Endodermal cell (in vitro differentiated cells): ENCODE data around the gene LMOD3. TPM values are rescaled to one million over a fixed set of nuclear protein-coding genes. Genes with fewer than 3 reads are reported as not detected.

ENCODE experiments used
- DNase-seq: peaks from one replicate; pipeline ENCODE4 v3.0.0-alpha.2; 2017
- H3K27ac ChIP-seq: 2 replicates; pipeline ENCODE4 v1.5.1; 2013; ENCODE audit warnings: mild to moderate bottlenecking, low read depth, low read length, moderate library complexity
- H3K27me3 ChIP-seq: 2 replicates; pipeline ENCODE4 v1.6.1; 2013; ENCODE audit warnings: mild to moderate bottlenecking, low read length, moderate library complexity; ENCODE audit not compliant: insufficient read depth, control insufficient read depth, poor library complexity, severe bottlenecking
- H3K36me3 ChIP-seq: 2 replicates; pipeline ENCODE4 v1.7.0; 2013; ENCODE audit warnings: mild to moderate bottlenecking, low read length, moderate library complexity; ENCODE audit not compliant: control insufficient read depth, insufficient read depth
- H3K4me1 ChIP-seq: one replicate; pipeline ENCODE4 v1.7.0; 2013; ENCODE audit warnings: low read length; ENCODE audit not compliant: control insufficient read depth, insufficient read depth
- H3K4me3 ChIP-seq: 2 replicates; pipeline ENCODE4 v1.5.1; 2013; ENCODE audit warnings: mild to moderate bottlenecking, low read length, moderate library complexity
- H3K9ac ChIP-seq: 2 replicates; pipeline ENCODE4 v1.6.1; 2013; ENCODE audit warnings: mild to moderate bottlenecking, low read length, moderate library complexity; ENCODE audit not compliant: poor library complexity, severe bottlenecking; ENCODE audit errors: extremely low read depth
- H3K9me3 ChIP-seq: 2 replicates; pipeline ENCODE4 v1.6.1; 2013; ENCODE audit warnings: mild to moderate bottlenecking, low read length, moderate library complexity; ENCODE audit not compliant: control insufficient read depth
- H3K27ac Mint-ChIP-seq: 2 replicates; pipeline ENCODE4 v1.8.0; 2020; ENCODE audit warnings: mixed read lengths
- H3K27me3 Mint-ChIP-seq: 2 replicates; pipeline ENCODE4 v1.8.0; 2021; ENCODE audit warnings: mild to moderate bottlenecking, mixed read lengths; ENCODE audit not compliant: insufficient read depth
- H3K36me3 Mint-ChIP-seq: 2 replicates; pipeline ENCODE4 v1.8.0; 2020; ENCODE audit warnings: low read depth, mixed read lengths
- H3K4me1 Mint-ChIP-seq: 2 replicates; pipeline ENCODE4 v1.8.0; 2020; ENCODE audit warnings: mixed read lengths
- H3K4me3 Mint-ChIP-seq: 2 replicates; pipeline ENCODE4 v1.8.0; 2020; ENCODE audit warnings: mild to moderate bottlenecking, moderate library complexity, mixed read lengths
- H3K9me3 Mint-ChIP-seq: 2 replicates; pipeline ENCODE4 v1.8.0; 2020; ENCODE audit warnings: mild to moderate bottlenecking, mixed read lengths
- WGBS, 2 experiments: methylation state at CpG; one replicate each; pipeline versions ENCODE4 v1.1.5 to v1.1.7; 2013; ENCODE audit warnings: missing lambda C conversion rate in 2 of 2, mixed read lengths in 1 of 2; ENCODE audit not compliant: insufficient coverage in 1 of 2, insufficient read length in 1 of 2; 5-methylcytosine and 5-hydroxymethylcytosine counted together
- total RNA-seq, 2 donors: library from RNA; stranded (reverse); fragmentation: NEBNext Ultra II Directional in 1 of 2; extraction: Animal tissue kit (Norgen Biotek cat#: 25700) in 1 of 2; gene quantifications; 2 replicates in 1 of 2; 3 replicates in 1 of 2; pipeline ENCODE4 v1.2.1, GENCODE V29; 2021
- TF ChIP-seq, protein P1 (sequence below): fragments of 200-600 bp; sonication (generic); conservative IDR thresholded peaks from 2 replicates; pipeline ENCODE4 v1.5.0; 2021; ENCODE audit warnings: antibody characterized with exemption, mild to moderate bottlenecking

LMOD3 gene
- total RNA-seq, 2 donors from 2014 or later = not detected

DNA sequence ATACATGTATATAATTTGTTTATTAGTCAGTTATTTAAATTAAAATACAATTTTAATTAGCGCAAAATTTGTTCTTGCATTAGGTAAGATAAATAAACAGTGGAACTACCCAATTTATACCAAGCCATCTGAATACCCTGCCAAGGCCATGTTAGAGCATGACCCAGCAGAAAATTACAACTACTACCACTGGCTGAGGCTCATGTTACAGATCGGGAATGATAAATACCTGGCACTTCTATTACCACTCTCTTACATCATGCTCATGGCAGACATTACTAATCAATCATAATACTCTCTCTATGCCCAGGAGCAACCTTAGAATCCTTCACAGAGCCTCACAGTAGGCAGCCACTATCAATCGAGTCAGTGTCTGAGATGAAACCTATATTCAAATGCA is 21.2 kb upstream of the LMOD3 start:
- Mint-ChIP-seq H3K4me1 (peaks cover 22% of the 10 kb centered on the region), H3K27me3 (peaks cover 71% of the 10 kb centered on the region)

DNA sequence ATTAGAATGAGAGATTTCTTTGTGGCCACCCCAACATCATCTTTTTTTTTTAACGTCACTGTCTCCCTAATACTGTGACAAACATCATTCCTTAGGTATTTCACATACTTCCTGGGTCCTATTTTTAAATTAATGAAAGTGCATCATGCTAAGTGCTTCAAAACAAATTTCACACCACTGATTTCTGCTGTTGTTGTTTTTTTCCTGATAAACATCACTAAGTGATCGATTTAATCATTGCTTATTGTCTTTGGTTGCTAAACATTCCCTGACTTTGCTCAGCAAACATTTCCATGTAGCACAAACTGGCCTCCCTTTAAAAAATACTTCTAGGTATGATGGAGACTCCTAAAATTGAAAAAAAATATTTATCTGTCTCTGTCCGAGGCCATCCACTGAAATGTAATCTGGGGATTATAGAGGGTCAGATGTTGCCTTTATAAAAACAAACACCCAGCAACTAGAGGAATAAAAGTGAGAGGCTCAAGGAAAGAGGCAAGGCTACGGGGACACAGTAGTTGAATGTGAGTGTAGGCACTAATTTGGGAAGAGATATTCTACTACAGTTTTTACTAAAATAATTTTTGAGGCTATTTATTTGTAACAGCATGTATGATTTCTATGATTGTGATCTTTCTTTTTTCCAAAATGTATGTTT is 20.5 kb upstream of the LMOD3 start:
- H3K27me3 ChIP-seq = peaks cover 44% of the 10 kb centered on the region
- TF ChIP-seq, protein P1, sequence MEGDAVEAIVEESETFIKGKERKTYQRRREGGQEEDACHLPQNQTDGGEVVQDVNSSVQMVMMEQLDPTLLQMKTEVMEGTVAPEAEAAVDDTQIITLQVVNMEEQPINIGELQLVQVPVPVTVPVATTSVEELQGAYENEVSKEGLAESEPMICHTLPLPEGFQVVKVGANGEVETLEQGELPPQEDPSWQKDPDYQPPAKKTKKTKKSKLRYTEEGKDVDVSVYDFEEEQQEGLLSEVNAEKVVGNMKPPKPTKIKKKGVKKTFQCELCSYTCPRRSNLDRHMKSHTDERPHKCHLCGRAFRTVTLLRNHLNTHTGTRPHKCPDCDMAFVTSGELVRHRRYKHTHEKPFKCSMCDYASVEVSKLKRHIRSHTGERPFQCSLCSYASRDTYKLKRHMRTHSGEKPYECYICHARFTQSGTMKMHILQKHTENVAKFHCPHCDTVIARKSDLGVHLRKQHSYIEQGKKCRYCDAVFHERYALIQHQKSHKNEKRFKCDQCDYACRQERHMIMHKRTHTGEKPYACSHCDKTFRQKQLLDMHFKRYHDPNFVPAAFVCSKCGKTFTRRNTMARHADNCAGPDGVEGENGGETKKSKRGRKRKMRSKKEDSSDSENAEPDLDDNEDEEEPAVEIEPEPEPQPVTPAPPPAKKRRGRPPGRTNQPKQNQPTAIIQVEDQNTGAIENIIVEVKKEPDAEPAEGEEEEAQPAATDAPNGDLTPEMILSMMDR = no peak
- H3K4me3 ChIP-seq = no peak overlapping the region
- no peak overlapping the region for H3K27ac ChIP-seq
- Mint-ChIP-seq H3K27me3 (peaks cover 73% of the 10 kb centered on the region), H3K4me3 (no peak overlapping the region), H3K4me1 (peaks cover 22% of the 10 kb centered on the region), H3K27ac (no peak overlapping the region), H3K9me3 (no peaks in the 10 kb centered on the region), H3K36me3 (no peaks in the 10 kb centered on the region)
- no peak overlapping the region for H3K9ac ChIP-seq
- H3K9me3 ChIP-seq = no peaks in the 10 kb centered on the region
- H3K36me3 ChIP-seq = no peaks in the 10 kb centered on the region
- 83 to 98% methylated on average over 2 to 4 of the region's 4 CpGs for WGBS, 2 experiments
- H3K4me1 ChIP-seq = peaks cover 10% of the 10 kb centered on the region
- DNase-seq = no peak

More for the DNA sequence above, 21.2 kb upstream of the LMOD3 start:
- no peaks in the 10 kb centered on the region for H3K36me3 ChIP-seq
- no peaks in the 10 kb centered on the region for H3K36me3 Mint-ChIP-seq
- H3K27ac ChIP-seq = no peak overlapping the region
- peaks cover 10% of the 10 kb centered on the region for H3K4me1 ChIP-seq
- no peak overlapping the region for H3K27ac Mint-ChIP-seq
- TF ChIP-seq, protein P1 = no peak
- H3K4me3 Mint-ChIP-seq = no peak overlapping the region
- H3K27me3 ChIP-seq = peaks cover 37% of the 10 kb centered on the region
- no peak overlapping the region for H3K9ac ChIP-seq
- H3K9me3 Mint-ChIP-seq = no peaks in the 10 kb centered on the region
- no peak for DNase-seq
- no peaks in the 10 kb centered on the region for H3K9me3 ChIP-seq
- no peak overlapping the region for H3K4me3 ChIP-seq
- 87 to 100% methylated on average over 1 to 3 of the region's 3 CpGs for WGBS, 2 experiments

DNA sequence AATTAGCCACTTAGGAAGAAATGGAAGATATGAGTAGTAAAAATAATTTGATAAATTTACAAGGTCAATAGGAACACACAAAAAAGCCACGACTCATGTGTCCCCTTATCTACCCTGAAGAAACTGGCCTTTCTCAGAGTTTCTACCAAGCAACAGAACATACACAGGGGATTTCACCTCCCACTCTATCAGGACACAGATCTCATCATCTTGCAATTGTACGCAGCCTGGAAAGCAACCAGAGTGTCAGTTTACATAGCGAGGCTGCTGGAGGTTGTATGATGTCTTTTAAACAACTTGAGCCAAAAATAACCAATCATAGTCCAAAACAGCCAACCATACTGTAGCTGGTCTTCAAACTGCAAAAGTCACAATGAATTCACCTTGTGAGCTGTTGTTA is 19.7 kb upstream of the LMOD3 start:
- H3K36me3 Mint-ChIP-seq = no peaks in the 10 kb centered on the region
- H3K4me1 Mint-ChIP-seq = peaks cover 22% of the 10 kb centered on the region
- no peaks in the 10 kb centered on the region for H3K9me3 Mint-ChIP-seq
- Histone ChIP-seq H3K9me3 (no peaks in the 10 kb centered on the region), H3K27ac (no peak overlapping the region), H3K4me3 (no peak overlapping the region), H3K9ac (no peak overlapping the region), H3K4me1 (peaks cover 10% of the 10 kb centered on the region), H3K27me3 (peaks cover 47% of the 10 kb centered on the region), H3K36me3 (no peaks in the 10 kb centered on the region)
- TF ChIP-seq, protein P1 = no peak
- H3K27ac Mint-ChIP-seq = no peak overlapping the region
- 94% methylated on average over 3 of the region's 3 CpGs; no CpG with 5 or more reads in 1 of the 2 experiments for WGBS, 2 experiments
- no peak overlapping the region for H3K4me3 Mint-ChIP-seq
- H3K27me3 Mint-ChIP-seq = peaks cover 74% of the 10 kb centered on the region
- DNase-seq = no peak
